Panc1 (cell line): ENCODE data around the gene UGT1A4. TPM values are rescaled to one million over a fixed set of nuclear protein-coding genes. Genes with fewer than 3 reads are reported as not detected.
"Not testable (repeated sequence)": the region's sequence is repeated elsewhere in the genome, so short reads cannot be mapped to it uniquely, and the experiment has no call there.

ENCODE experiments used
- ATAC-seq: fragments of 200-7000 bp; cut with Tn5 transposase; 2 replicates; pipeline ENCODE4 v1.9.1; 2020; ENCODE audit warnings: mild to moderate bottlenecking, moderate library complexity
- BruUV-seq: library from RNA; stranded (reverse); fragments of 400-500 nt; replicated peaks from 2 replicates; lab custom pipeline; 2021; lab: Mats Ljungman, UMichigan
- CTCF ChIA-PET: fragments of 300-600 bp; sonication (Branson Sonifier 250); formaldehyde crosslinking; loops from one replicate; lab custom pipeline; 2022; ENCODE audit warnings: antibody characterized with exemption; lab: Charles Lee
- POLR2A ChIA-PET: fragments of 300-600 bp; sonication (Branson Sonifier 250); formaldehyde crosslinking; loops from one replicate; lab custom pipeline; 2022; ENCODE audit warnings: antibody characterized with exemption; lab: Charles Lee
- DNase-seq: peaks from one replicate; pipeline ENCODE4 v3.0.0-alpha.2; 2010; ENCODE audit warnings: low read depth, low spot score
- H3K27ac ChIP-seq: 2 replicates; pipeline ENCODE4 v1.5.1; 2011; ENCODE audit warnings: mild to moderate bottlenecking, low read length, inconsistent platforms
- H3K27me3 ChIP-seq: fragments of 200-500 bp; sonication (Bioruptor generic); 2 replicates; pipeline ENCODE4 v1.6.0; 2014; ENCODE audit warnings: low read length, inconsistent platforms; ENCODE audit not compliant: control insufficient read depth, insufficient read depth
- H3K36me3 ChIP-seq: fragments of 200-500 bp; sonication (Bioruptor generic); 2 replicates; pipeline ENCODE4 v1.5.1; 2014; ENCODE audit warnings: inconsistent platforms, mild to moderate bottlenecking, low read length, moderate library complexity; ENCODE audit not compliant: control insufficient read depth, insufficient read depth
- H3K4me1 ChIP-seq: 2 replicates; pipeline ENCODE4 v1.5.1; 2011; ENCODE audit warnings: inconsistent platforms, mild to moderate bottlenecking, low read length, moderate library complexity; ENCODE audit not compliant: control insufficient read depth, insufficient read depth
- H3K4me3 ChIP-seq, 2 experiments: 2 replicates each; pipeline ENCODE4 v1.5.1; 2011 to 2012; ENCODE audit warnings: low read depth in 2 of 2, low read length in 2 of 2, mild to moderate bottlenecking in 2 of 2, inconsistent platforms in 1 of 2, moderate library complexity in 1 of 2
- H3K9me3 ChIP-seq: fragments of 200-500 bp; sonication (Bioruptor generic); 2 replicates; pipeline ENCODE4 v1.5.1; 2014; ENCODE audit warnings: low read depth, mild to moderate bottlenecking, inconsistent platforms, low read length, moderate library complexity; ENCODE audit not compliant: control insufficient read depth, insufficient read depth
- CTCF ChIP-seq: fragments of 450-650 bp; IDR thresholded peaks from 2 replicates; pipeline ENCODE4 v1.5.1; 2017; ENCODE audit warnings: mild to moderate bottlenecking
- POLR2AphosphoS5 ChIP-seq: IDR thresholded peaks from 2 replicates; pipeline ENCODE4 v1.6.1; 2012; ENCODE audit warnings: mild to moderate bottlenecking, low read depth, low read length, moderate library complexity
- REST ChIP-seq, 2 experiments: IDR thresholded peaks; 2 replicates each; pipeline ENCODE4 v1.6.1; 2011 to 2012; ENCODE audit warnings: low read depth in 2 of 2, control low read depth in 1 of 2, low read length in 1 of 2, mild to moderate bottlenecking in 1 of 2, moderate library complexity in 1 of 2; ENCODE audit not compliant: insufficient read depth in 1 of 2
- SIN3A ChIP-seq: IDR thresholded peaks from 2 replicates; pipeline ENCODE4 v1.6.1; 2012; ENCODE audit warnings: low read depth, mild to moderate bottlenecking, low read length, moderate library complexity, borderline replicate concordance; ENCODE audit not compliant: insufficient read depth
- TCF7L2 ChIP-seq: IDR thresholded peaks from 2 replicates; pipeline ENCODE4 v1.6.1; 2011; ENCODE audit warnings: mild to moderate bottlenecking, low read depth, low read length, inconsistent platforms
- in situ Hi-C: cut with HindIII; loops from 2 replicates; pipeline ENCODE4 v1.10.0; 2016; ENCODE audit warnings: low sequenced_read_pairs, low pct_unique_long_range_greater_than_20kb
- intact Hi-C: fragments of 100-400 bp; cut with micrococcal nuclease; formaldehyde crosslinking; loops from one replicate; pipeline ENCODE4 v1.10.0; 2022; ENCODE audit not compliant: unreplicated experiment
- total RNA-seq: library from RNA; stranded (reverse); gene quantifications from one replicate; pipeline ENCODE4 v1.2.1, GENCODE V29; 2021; ENCODE audit not compliant: unreplicated experiment

Gene UGT1A4
- total RNA-seq, 1 experiment from 2014 or later: not detected

- H3K36me3 ChIP-seq, ATAC-seq, intact Hi-C loops, BruUV-seq, H3K9me3 ChIP-seq, in situ Hi-C loops, CTCF ChIA-PET, H3K27ac ChIP-seq, H3K27me3 ChIP-seq, POLR2A ChIA-PET, H3K4me1 ChIP-seq, DNase-seq, H3K4me3 ChIP-seq: not testable (repeated sequence)
Measured at GRCh38 chr2:233751212-233752009, 32.9 kb downstream of the UGT1A4 start.

GRCh38 chr2:233754872-233755611 is 36.5 kb downstream of the UGT1A4 start:
- ChIA-PET CTCF (no interaction called here), POLR2A (no interaction called here)
- Histone ChIP-seq H3K9me3 (no peaks in the 10 kb centered on the region), H3K4me1 (no peaks in the 10 kb centered on the region), H3K27me3 (no peaks in the 10 kb centered on the region), H3K27ac (no peak overlapping the region), H3K4me3 (no peak overlapping the region), H3K36me3 (no peaks in the 10 kb centered on the region)
- in situ Hi-C loops (no loop called here), intact Hi-C loops (no loop called here)
- DNase-seq: no peak
- BruUV-seq: no TSS peak
- ATAC-seq: no peak
- no peak for TF ChIP-seq TCF7L2
- TF ChIP-seq POLR2AphosphoS5: no peak
- TF ChIP-seq CTCF: no peak
- no peak for TF ChIP-seq SIN3A
- TF ChIP-seq REST (IDR thresholded peaks at IDR 0.05; ENCODE audit: insufficient read depth in 1 of 2, low read depth in 2 of 2, low read length in 1 of 2): no peak
